Measurements from ENCODE around the gene ADAM12.

ADAM12 gene

GRCh38 chr10:125994601-125995000 lies 393.7 kb downstream of the ADAM12 start:
- TF ChIP-seq CTCF (IDR thresholded peaks at IDR 0.05; ENCODE audit: borderline replicate concordance, insufficient read depth, low read depth, low read length) = no peak
- H3K4me3 ChIP-seq (ENCODE audit: low read depth, low read length) = no peak overlapping the region

GRCh38 chr10:125992254-125992653 lies 396.0 kb downstream of the ADAM12 start:
- TF ChIP-seq CTCF (IDR thresholded peaks at IDR 0.05; ENCODE audit: borderline replicate concordance, insufficient read depth, low read depth, low read length) = no peak
- H3K4me3 ChIP-seq (ENCODE audit: low read depth, low read length) = no peak overlapping the region

- H3K4me3 ChIP-seq (ENCODE audit: low read depth, low read length) = no peak overlapping the region
- no peak for TF ChIP-seq CTCF (IDR thresholded peaks at IDR 0.05; ENCODE audit: borderline replicate concordance, insufficient read depth, low read depth, low read length)
These were observed 396.9 kb downstream of the ADAM12 start for GRCh38 chr10:125991392-125991791.

- no peak for TF ChIP-seq CTCF (IDR thresholded peaks at IDR 0.05; ENCODE audit: borderline replicate concordance, insufficient read depth, low read depth, low read length)
- no peak overlapping the region for H3K4me3 ChIP-seq (ENCODE audit: low read depth, low read length)
These were observed 397.3 kb downstream of the ADAM12 start for GRCh38 chr10:125990974-125991373.

GRCh38 chr10:125989791-125990190 lies 398.5 kb downstream of the ADAM12 start:
- TF ChIP-seq CTCF (IDR thresholded peaks at IDR 0.05; ENCODE audit: borderline replicate concordance, insufficient read depth, low read depth, low read length) = no peak
- H3K4me3 ChIP-seq (ENCODE audit: low read depth, low read length) = no peak overlapping the region

GRCh38 chr10:125985557-125986240 lies 402.6 kb downstream of the ADAM12 start:
- no peak overlapping the region for H3K4me3 ChIP-seq (ENCODE audit: low read depth, low read length)
- no peak for TF ChIP-seq CTCF (IDR thresholded peaks at IDR 0.05; ENCODE audit: borderline replicate concordance, insufficient read depth, low read depth, low read length)

- TF ChIP-seq CTCF (IDR thresholded peaks at IDR 0.05; ENCODE audit: borderline replicate concordance, insufficient read depth, low read depth, low read length) = no peak
- no peak overlapping the region for H3K4me3 ChIP-seq (ENCODE audit: low read depth, low read length)
These were observed 403.3 kb downstream of the ADAM12 start for GRCh38 chr10:125984865-125985495.
